NCI-H1048 (cell line): ENCODE data around the gene BCAS1.
"Not testable (repeated sequence)": the region's sequence is repeated elsewhere in the genome, so short reads cannot be mapped to it uniquely, and the experiment has no call there.

ENCODE experiments used
- DNase-seq: peaks from one replicate; lab custom pipeline; 2025; lab: John Stamatoyannopoulos, UW

The BCAS1 gene

GRCh38 chr20:53984356-53985149 is 85.8 kb downstream of the BCAS1 start:
- no peak for DNase-seq

- DNase-seq = no peak
Observed at GRCh38 chr20:53983401-53983800, 87.0 kb downstream of the BCAS1 start.

- no peak for DNase-seq
Observed at GRCh38 chr20:53982624-53983023, 87.8 kb downstream of the BCAS1 start.

- DNase-seq = no peak
Observed at GRCh38 chr20:53981752-53982437, 88.5 kb downstream of the BCAS1 start.

- DNase-seq = no peak
Observed at GRCh38 chr20:53981130-53981529, 89.3 kb downstream of the BCAS1 start.

- DNase-seq = no peak
Observed at GRCh38 chr20:53980031-53980465, 90.3 kb downstream of the BCAS1 start.

- no peak for DNase-seq
Observed at GRCh38 chr20:53978497-53978896, 91.9 kb downstream of the BCAS1 start.

GRCh38 chr20:53977391-53977790 is 93.0 kb downstream of the BCAS1 start:
- no peak for DNase-seq

GRCh38 chr20:53975761-53976160 is 94.6 kb downstream of the BCAS1 start:
- no peak for DNase-seq

GRCh38 chr20:53974785-53975555 is 95.4 kb downstream of the BCAS1 start:
- DNase-seq = no peak

- DNase-seq = not testable (repeated sequence)
Observed at GRCh38 chr20:53973882-53974281, 96.5 kb downstream of the BCAS1 start.

- DNase-seq = no peak
Observed at GRCh38 chr20:53972179-53972578, 98.2 kb downstream of the BCAS1 start.

- no peak for DNase-seq
Observed at GRCh38 chr20:53971096-53971683, 99.2 kb downstream of the BCAS1 start.

- DNase-seq = no peak
Observed at GRCh38 chr20:53970232-53970631, 100.2 kb downstream of the BCAS1 start.

GRCh38 chr20:53967527-53967926 is 102.9 kb downstream of the BCAS1 start:
- no peak for DNase-seq

GRCh38 chr20:53966774-53967398 is 103.5 kb downstream of the BCAS1 start:
- DNase-seq = no peak

- DNase-seq = no peak
Observed at GRCh38 chr20:53964501-53965253, 105.7 kb downstream of the BCAS1 start.

- DNase-seq = no peak
Observed at GRCh38 chr20:53964067-53964466, 106.3 kb downstream of the BCAS1 start.

GRCh38 chr20:53963635-53964034 is 106.8 kb downstream of the BCAS1 start:
- DNase-seq = no peak

- DNase-seq = no peak
Observed at GRCh38 chr20:53962388-53962787, 108.0 kb downstream of the BCAS1 start.

- no peak for DNase-seq
Observed at GRCh38 chr20:53961527-53961926, 108.9 kb downstream of the BCAS1 start.
